Fibroblast of lung (primary cell): Measurements from ENCODE around the gene ATG7. TPM values are rescaled to one million over a fixed set of nuclear protein-coding genes. Genes with fewer than 3 reads are reported as not detected.

Source experiments
- DNase-seq, 2 donors: peaks; one replicate each; pipeline versions ENCODE4 v3.0.0 to v3.0.0-alpha.2; 2010; ENCODE audit warnings: low read depth in 2 of 2
- H2AFZ ChIP-seq: 2 replicates; pipeline ENCODE4 v1.5.1; 2012; ENCODE audit warnings: low read length, control low read depth, inconsistent platforms
- H3K27ac ChIP-seq: 2 replicates; pipeline ENCODE4 v1.5.1; 2011; ENCODE audit warnings: low read length, control low read depth; ENCODE audit not compliant: insufficient read depth
- H3K27me3 ChIP-seq: 2 replicates; pipeline ENCODE4 v1.5.1; 2011; ENCODE audit warnings: mild to moderate bottlenecking, low read length; ENCODE audit not compliant: control insufficient read depth, insufficient read depth
- H3K36me3 ChIP-seq: 2 replicates; pipeline ENCODE4 v1.5.1; 2011; ENCODE audit warnings: low read length; ENCODE audit not compliant: control insufficient read depth, insufficient read depth
- H3K4me1 ChIP-seq: 2 replicates; pipeline ENCODE4 v1.5.1; 2011; ENCODE audit warnings: low read length; ENCODE audit not compliant: control insufficient read depth, insufficient read depth; ENCODE audit errors: extremely low read depth
- H3K4me2 ChIP-seq: 2 replicates; pipeline ENCODE4 v1.5.1; 2011; ENCODE audit warnings: low read length, control low read depth; ENCODE audit not compliant: insufficient read depth; ENCODE audit errors: extremely low read depth
- H3K4me3 ChIP-seq, 4 experiments: fragments of 200-600 bp in 1 of 4; sonication (generic) in 1 of 4; replicated peaks in 1 of 4; 2 replicates each; pipeline ENCODE4 v1.5.1; 2011 to 2016; ENCODE audit warnings: low read length in 4 of 4, low read depth in 3 of 4, mild to moderate bottlenecking in 3 of 4, control low read depth in 2 of 4, inconsistent platforms in 1 of 4, mixed read lengths in 1 of 4; ENCODE audit not compliant: insufficient read depth in 1 of 4; ENCODE audit errors: control extremely low read depth in 1 of 4
- H3K79me2 ChIP-seq: 2 replicates; pipeline ENCODE4 v1.5.1; 2012; ENCODE audit warnings: mild to moderate bottlenecking, low read length, inconsistent platforms; ENCODE audit not compliant: control insufficient read depth, insufficient read depth
- H3K9ac ChIP-seq: 2 replicates; pipeline ENCODE4 v1.5.1; 2011; ENCODE audit warnings: mild to moderate bottlenecking, low read length, control low read depth; ENCODE audit not compliant: insufficient read depth
- H3K9me3 ChIP-seq: 2 replicates; pipeline ENCODE4 v1.5.1; 2012; ENCODE audit warnings: low read depth, low read length; ENCODE audit not compliant: control insufficient read depth, insufficient read depth
- H4K20me1 ChIP-seq: 2 replicates; pipeline ENCODE4 v1.5.1; 2011; ENCODE audit warnings: low read length; ENCODE audit not compliant: control insufficient read depth, insufficient read depth; ENCODE audit errors: extremely low read depth
- CTCF ChIP-seq, 2 donors: IDR thresholded peaks in 1 of 2; conservative IDR thresholded peaks in 1 of 2; 1 replicate in 1 of 2; 2 replicates in 1 of 2; pipeline ENCODE4 v1.5.1; 2011 to 2012; ENCODE audit warnings: low read length in 2 of 2, control low read depth in 1 of 2, inconsistent platforms in 1 of 2, low read depth in 1 of 2, mild to moderate bottlenecking in 1 of 2
- EZH2 ChIP-seq: IDR thresholded peaks from 2 replicates; pipeline ENCODE4 v1.5.1; 2012; ENCODE audit warnings: low read length, control low read depth, mild to moderate bottlenecking; ENCODE audit errors: missing control alignments
- polyA plus RNA-seq, 2 donors: library from polyadenylated mRNA; depleted of rRNA in 1 of 2; stranded (reverse) in 1 of 2; unstranded in 1 of 2; fragments of >200 nt; gene quantifications; 2 replicates each; pipeline ENCODE4 v1.2.1, GENCODE V29; 2011 to 2012; ENCODE audit warnings: missing spikeins in 1 of 2
- total RNA-seq: library from RNA; depleted of rRNA; stranded (reverse); fragments of >200 nt; gene quantifications from 2 replicates; pipeline ENCODE4 v1.2.1, GENCODE V29; 2014

The ATG7 gene
- total and polyA plus RNA-seq, 2 donors (not counting 1 experiment from before 2014, with no cell fraction given), result 50.8 to 56.5 TPM

- Histone ChIP-seq H3K79me2 (no peaks in the 10 kb centered on the region), H3K4me2 (no peak overlapping the region), H3K4me1 (peaks cover 11% of the 10 kb centered on the region), H3K27me3 (no peaks in the 10 kb centered on the region), H3K36me3 (no peaks in the 10 kb centered on the region), H3K9ac (no peak overlapping the region), H3K9me3 (no peaks in the 10 kb centered on the region), H2AFZ (no peak overlapping the region), H4K20me1 (no peaks in the 10 kb centered on the region), H3K4me3 (no peak overlapping the region), H3K27ac (no peak overlapping the region)
- no peak for TF ChIP-seq CTCF (conservative IDR thresholded peaks at IDR 0.05 in 1 of 2, IDR thresholded peaks at IDR 0.05 in 1 of 2; ENCODE audit: low read depth in 1 of 2, low read length in 2 of 2)
- TF ChIP-seq EZH2, result no peak
- no peak for DNase-seq
Measured at GRCh38 chr3:11534011-11534792, 262.0 kb downstream of the ATG7 start.

GRCh38 chr3:11534793-11535101 is 262.6 kb downstream of the ATG7 start:
- no peak for DNase-seq
- H3K9me3 ChIP-seq, result no peaks in the 10 kb centered on the region
- H3K27me3 ChIP-seq, result no peaks in the 10 kb centered on the region
- no peaks in the 10 kb centered on the region for H3K79me2 ChIP-seq
- H3K9ac ChIP-seq, result no peak overlapping the region
- no peak overlapping the region for H3K4me2 ChIP-seq
- no peaks in the 10 kb centered on the region for H3K36me3 ChIP-seq
- no peaks in the 10 kb centered on the region for H4K20me1 ChIP-seq
- H3K4me3 ChIP-seq, result no peak overlapping the region
- peaks cover 9% of the 10 kb centered on the region for H3K4me1 ChIP-seq
- H2AFZ ChIP-seq, result no peak overlapping the region
- H3K27ac ChIP-seq, result no peak overlapping the region
- TF ChIP-seq EZH2, result no peak

DNA sequence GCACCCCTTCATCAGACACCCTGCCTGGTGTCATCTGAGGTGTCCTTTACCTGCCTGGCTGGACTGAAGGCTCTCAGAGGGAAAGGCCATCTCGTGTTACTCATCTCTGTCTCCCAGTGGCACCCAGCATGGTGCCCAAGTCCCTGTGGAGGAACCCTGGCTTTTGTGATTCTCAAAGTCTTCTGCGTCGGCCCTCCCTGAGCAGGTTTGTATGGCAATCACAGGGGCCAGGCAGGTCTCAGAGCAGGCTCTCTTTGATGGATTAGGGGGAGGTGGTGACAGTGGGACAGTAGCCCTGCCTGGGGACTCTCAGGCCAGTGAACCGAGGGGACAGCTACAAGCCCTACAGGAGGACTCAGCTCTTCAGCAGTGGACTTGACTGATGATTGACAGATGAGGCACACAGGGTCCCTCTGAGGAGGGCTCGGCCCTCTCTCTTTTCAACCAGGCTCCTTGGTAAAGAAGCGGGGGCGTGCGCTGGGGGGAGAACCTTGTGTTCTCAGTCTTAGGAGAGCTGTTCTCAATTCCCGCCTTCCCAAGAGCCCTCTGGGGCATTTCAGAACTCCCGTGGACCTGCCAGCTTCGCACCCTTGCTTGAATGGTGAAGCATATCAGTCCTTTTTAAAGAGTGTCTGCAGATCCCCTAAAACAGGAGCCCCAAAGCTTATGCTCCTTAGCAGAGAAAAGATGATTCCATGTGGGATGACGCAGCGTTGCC is 263.2 kb downstream of the ATG7 start:
- no peak overlapping the region for H3K4me2 ChIP-seq
- no peak overlapping the region for H3K27ac ChIP-seq
- peaks cover 7% of the 10 kb centered on the region for H3K4me1 ChIP-seq
- no peak overlapping the region for H3K9ac ChIP-seq
- no peaks in the 10 kb centered on the region for H3K79me2 ChIP-seq
- H3K4me3 ChIP-seq, result no peak overlapping the region
- no peaks in the 10 kb centered on the region for H3K9me3 ChIP-seq
- no peak overlapping the region for H2AFZ ChIP-seq
- no peaks in the 10 kb centered on the region for H3K36me3 ChIP-seq
- DNase-seq, result no peak
- TF ChIP-seq EZH2, result no peak
- TF ChIP-seq CTCF (conservative IDR thresholded peaks at IDR 0.05 in 1 of 2, IDR thresholded peaks at IDR 0.05 in 1 of 2; ENCODE audit: low read depth in 1 of 2, low read length in 2 of 2), result no peak
- no peaks in the 10 kb centered on the region for H4K20me1 ChIP-seq
- no peaks in the 10 kb centered on the region for H3K27me3 ChIP-seq
